ENCODE data around the gene PTPRT. TPM values are rescaled to one million over a fixed set of nuclear protein-coding genes. Genes with fewer than 3 reads are reported as not detected.

Gene PTPRT
- total and polyA plus RNA-seq, 2 of the 4 experiments (the other 2 are of a cell fraction): not detected

- H3K18ac ChIP-seq (ENCODE audit: low read depth, low read length): no peak overlapping the region
- in situ Hi-C loops (cut with MboI; ENCODE audit: low sequenced_read_pairs): no loop called here
- H4K20me1 ChIP-seq (ENCODE audit: insufficient read depth, low read length): no peaks in the 10 kb centered on the region
- H2AFZ ChIP-seq (replicated peaks; ENCODE audit: low read length, poor library complexity): no peak overlapping the region
- no peak overlapping the region for H4K8ac ChIP-seq (ENCODE audit: low read depth in 2 of 2, low read length in 2 of 2)
- H2BK15ac ChIP-seq (ENCODE audit: low read depth, low read length): no peak overlapping the region
- TF ChIP-seq CEBPB (IDR thresholded peaks at IDR 0.05; ENCODE audit: low read depth, low read length): 0 out of 2 replicates have a peak, but pooled peaks have one; percentile 15
- TF ChIP-seq NFE2L2 (IDR thresholded peaks at IDR 0.05; ENCODE audit: low read depth, low read length): no peak
- TF ChIP-seq SMC3 (IDR thresholded peaks at IDR 0.05; ENCODE audit: low read depth, low read length): no peak
- H3K23ac ChIP-seq (ENCODE audit: low read depth, low read length): no peak overlapping the region
- no peak overlapping the region for H3K56ac ChIP-seq (ENCODE audit: extremely low read depth, insufficient read depth, low read length)
- H4K5ac ChIP-seq (ENCODE audit: low read depth, low read length): no peak overlapping the region
- H4K91ac ChIP-seq (ENCODE audit: insufficient read depth, low read depth, low read length): no peak overlapping the region
- no peak overlapping the region for H2BK20ac ChIP-seq (ENCODE audit: low read depth, low read length)
- no peaks in the 10 kb centered on the region for H3K27me3 ChIP-seq (ENCODE audit: control insufficient read depth, insufficient read depth, low read length)
- no peaks in the 10 kb centered on the region for H3K9me1 ChIP-seq (ENCODE audit: insufficient read depth, low read length)
- no peak overlapping the region for H2AK9ac ChIP-seq (replicated peaks; ENCODE audit: low read depth, low read length, poor library complexity)
- no peaks in the 10 kb centered on the region for H3K4me1 ChIP-seq (ENCODE audit: control insufficient read depth, insufficient read depth, low read length)
- no peaks in the 10 kb centered on the region for H3K36me3 ChIP-seq (ENCODE audit: control insufficient read depth, insufficient read depth, low read length)
- H2BK120ac ChIP-seq (ENCODE audit: low read depth, low read length): no peak overlapping the region
- BruUV-seq (replicated peaks): no TSS peak
- H3K4ac ChIP-seq (ENCODE audit: low read depth, low read length): no peak overlapping the region
- POLR2A ChIA-PET (ENCODE audit: unreplicated experiment): no interaction called here
- no peak overlapping the region for H3K4me3 ChIP-seq (ENCODE audit: insufficient read depth, low read depth, low read length)
- WGBS, 2 experiments (ENCODE audit: extremely low coverage in 2 of 2, insufficient read length in 1 of 2): no CpG with 5 or more reads among the region's 2 CpGs
- ATAC-seq (ENCODE audit: low read depth) (no peak), DNase-seq (no peak)
- H3K27ac ChIP-seq (ENCODE audit: insufficient read depth, low read length): no peak overlapping the region
- intact Hi-C loops (cut with micrococcal nuclease): loop anchor here (10.0 kb wide), 1 partner anchor 528 kb away; no protein-coding TSS in a partner anchor
- dilution Hi-C loops (cut with HindIII; ENCODE audit: low sequenced_read_pairs, unreplicated experiment): no loop called here
- H3K9me3 ChIP-seq (ENCODE audit: control insufficient read depth, insufficient read depth, low read length): peaks cover 10% of the 10 kb centered on the region; the same call in 1 of the 2 replicates
- H2AK5ac ChIP-seq (ENCODE audit: low read depth, low read length): no peak overlapping the region
- CTCF ChIA-PET: no interaction called here
- H2BK5ac ChIP-seq (ENCODE audit: low read depth, low read length, poor library complexity, severe bottlenecking): no peak overlapping the region
- no peaks in the 10 kb centered on the region for H3K79me1 ChIP-seq (ENCODE audit: low read depth in 1 of 2, low read length in 2 of 2)
- no peak overlapping the region for H3K9ac ChIP-seq (ENCODE audit: low read depth, low read length)
- H3K14ac ChIP-seq (replicated peaks; ENCODE audit: low read depth, low read length): no peak overlapping the region
- H3K4me2 ChIP-seq (ENCODE audit: low read depth, low read length): no peak overlapping the region
These were observed 797.3 kb downstream of the PTPRT start for GRCh38 chr20:42392442-42392841.

Measured in IMR-90 (cell line).